Small intestine (tissue), 7 donors: ENCODE results near the gene LRP8. TPM values are rescaled to one million over a fixed set of nuclear protein-coding genes. Genes with fewer than 3 reads are reported as not detected.

Experiments used
- DNase-seq, 2 donors: peaks; one replicate each; pipeline versions ENCODE4 v3.0.0 to v3.0.0-alpha.2; 2013
- FAIRE-seq: peaks from 2 replicates; lab custom pipeline; 2012; peaks lifted over from hg19 to GRCh38; lab: Jason Lieb, UNC
- H3K27ac ChIP-seq, 3 donors: one replicate each; pipeline ENCODE4 v1.5.1; 2013; ENCODE audit warnings: low read length in 2 of 3, mild to moderate bottlenecking in 2 of 3, control low read depth in 1 of 3, inconsistent platforms in 1 of 3, low read depth in 1 of 3, moderate library complexity in 1 of 3
- H3K27me3 ChIP-seq, 3 donors: one replicate each; pipeline ENCODE4 v1.6.1; 2013; ENCODE audit warnings: low read length in 3 of 3, inconsistent platforms in 1 of 3; ENCODE audit not compliant: control insufficient read depth in 3 of 3, insufficient read depth in 3 of 3
- H3K36me3 ChIP-seq, 3 donors: one replicate each; pipeline ENCODE4 v1.6.1; 2013; ENCODE audit warnings: low read length in 3 of 3, inconsistent platforms in 1 of 3, low read depth in 1 of 3, mild to moderate bottlenecking in 1 of 3, moderate library complexity in 1 of 3; ENCODE audit not compliant: control insufficient read depth in 3 of 3, insufficient read depth in 2 of 3
- H3K4me1 ChIP-seq, 3 donors: one replicate each; pipeline ENCODE4 v1.6.1; 2013; ENCODE audit warnings: low read length in 2 of 3, inconsistent platforms in 1 of 3, low read depth in 1 of 3, mild to moderate bottlenecking in 1 of 3, moderate library complexity in 1 of 3; ENCODE audit not compliant: control insufficient read depth in 3 of 3, insufficient read depth in 2 of 3
- H3K4me3 ChIP-seq, 3 donors: one replicate each; pipeline ENCODE4 v1.5.1; 2013; ENCODE audit warnings: low read length in 3 of 3, control low read depth in 1 of 3, inconsistent platforms in 1 of 3, low read depth in 1 of 3, mild to moderate bottlenecking in 1 of 3, moderate library complexity in 1 of 3
- H3K9me3 ChIP-seq, 2 donors: one replicate each; pipeline ENCODE4 v1.6.1; 2013; ENCODE audit warnings: low read depth in 1 of 2, low read length in 1 of 2; ENCODE audit not compliant: control insufficient read depth in 2 of 2, insufficient read depth in 1 of 2
- WGBS, 3 donors: extraction: QIAGEN DNeasy Blood & Tissue Kit; methylation state at CpG; one replicate each; pipeline ENCODE4 v1.1.7; 2013; 5-methylcytosine and 5-hydroxymethylcytosine counted together
- polyA plus RNA-seq, 4 donors: library from polyadenylated mRNA; stranded (reverse) in 3 of 4; unstranded in 1 of 4; fragments of 200-250 nt in 3 of 4; fragments of 120-200 nt in 1 of 4; gene quantifications; one replicate each; pipeline versions ENCODE4 v1.2.1 to v1.2.3, GENCODE V29; 2013
- donor health status: healthy with polysubstance abuse.
- donor health status: control.
- donor health status: control.
- donor health status: Bipolar disorder and iron deficiency.
- donor health status: healthy.

The LRP8 gene
- polyA plus RNA-seq, 4 donors: 0.27 to 4.5 (median 2.1) TPM; not detected in 1

- H3K4me3 ChIP-seq: peak within 1 kb of the TSS; percentile 70 to 98 (median 94)
- WGBS, 3 donors: 4 to 6% (median 6%) methylated on average over 64 of the region's 64 CpGs
- peak within 1 kb of the TSS; percentile 71 to 78 (median 73) for H3K27ac ChIP-seq
- H3K9me3 ChIP-seq: no peaks in the 10 kb centered on the region
- no peak for FAIRE-seq
- peak; percentile 97 to 99 for DNase-seq
- peaks cover 6 to 12% (median 11%) of the 10 kb centered on the region in 3 donors for H3K36me3 ChIP-seq
- H3K4me1 ChIP-seq: peaks cover 3 to 19% (median 9%) of the 10 kb centered on the region in 3 donors
- no peaks in the 10 kb centered on the region for H3K27me3 ChIP-seq
Observed at GRCh38 chr1:53238197-53239155, 89.4 kb downstream of the LRP8 start, which contains the start of gene MAGOH. MAGOH (minus strand) TSS chr1:53238518; CDS start chr1:53238448, 70 bp downstream.

- H3K27ac ChIP-seq: peak overlapping the region in 2 of 3 donors; percentile 73 to 78
- no peak for FAIRE-seq
- H3K27me3 ChIP-seq: no peaks in the 10 kb centered on the region
- H3K4me3 ChIP-seq: peak overlapping the region; percentile 70 to 98 (median 94)
- H3K9me3 ChIP-seq: no peaks in the 10 kb centered on the region
- no peak for DNase-seq
- peaks cover 3 to 15% (median 9%) of the 10 kb centered on the region in 3 donors for H3K4me1 ChIP-seq
- H3K36me3 ChIP-seq: peaks cover 8 to 17% (median 14%) of the 10 kb centered on the region in 3 donors
- WGBS, 3 donors: 20 to 25% (median 24%) methylated on average over 8 of the region's 8 CpGs
Observed at GRCh38 chr1:53237638-53238037, 90.2 kb downstream of the LRP8 start.

DNA sequence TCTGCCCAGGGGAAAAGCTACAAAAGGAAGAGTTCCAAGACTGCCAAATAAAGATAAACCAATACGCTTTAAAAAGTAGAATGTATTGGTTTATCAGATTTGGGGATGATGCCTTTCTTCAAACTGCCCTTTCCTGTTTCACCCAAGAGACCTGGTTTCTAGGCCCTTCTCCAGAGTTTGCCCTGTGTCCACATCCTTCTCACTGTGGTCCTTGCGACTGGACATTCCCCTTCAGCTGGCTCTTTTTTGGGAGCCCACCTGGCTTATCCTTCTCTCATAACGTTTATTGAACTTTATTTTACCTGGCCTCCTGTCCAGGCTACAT lies 106.9 kb downstream of the LRP8 start:
- no peaks in the 10 kb centered on the region for H3K9me3 ChIP-seq
- peak overlapping the region; percentile 97 to 100 (median 99) for H3K27ac ChIP-seq
- H3K4me3 ChIP-seq: peak overlapping the region; percentile 30 to 94 (median 94)
- H3K27me3 ChIP-seq: no peaks in the 10 kb centered on the region
- FAIRE-seq: no peak
- H3K4me1 ChIP-seq: peaks cover 0 to 9% (median 4%) of the 10 kb centered on the region in 3 donors
- peaks cover 2 to 15% (median 2%) of the 10 kb centered on the region in 3 donors for H3K36me3 ChIP-seq
- DNase-seq: no peak
- 31 to 42% (median 35%) methylated on average over 3 of the region's 3 CpGs for WGBS, 3 donors

DNA sequence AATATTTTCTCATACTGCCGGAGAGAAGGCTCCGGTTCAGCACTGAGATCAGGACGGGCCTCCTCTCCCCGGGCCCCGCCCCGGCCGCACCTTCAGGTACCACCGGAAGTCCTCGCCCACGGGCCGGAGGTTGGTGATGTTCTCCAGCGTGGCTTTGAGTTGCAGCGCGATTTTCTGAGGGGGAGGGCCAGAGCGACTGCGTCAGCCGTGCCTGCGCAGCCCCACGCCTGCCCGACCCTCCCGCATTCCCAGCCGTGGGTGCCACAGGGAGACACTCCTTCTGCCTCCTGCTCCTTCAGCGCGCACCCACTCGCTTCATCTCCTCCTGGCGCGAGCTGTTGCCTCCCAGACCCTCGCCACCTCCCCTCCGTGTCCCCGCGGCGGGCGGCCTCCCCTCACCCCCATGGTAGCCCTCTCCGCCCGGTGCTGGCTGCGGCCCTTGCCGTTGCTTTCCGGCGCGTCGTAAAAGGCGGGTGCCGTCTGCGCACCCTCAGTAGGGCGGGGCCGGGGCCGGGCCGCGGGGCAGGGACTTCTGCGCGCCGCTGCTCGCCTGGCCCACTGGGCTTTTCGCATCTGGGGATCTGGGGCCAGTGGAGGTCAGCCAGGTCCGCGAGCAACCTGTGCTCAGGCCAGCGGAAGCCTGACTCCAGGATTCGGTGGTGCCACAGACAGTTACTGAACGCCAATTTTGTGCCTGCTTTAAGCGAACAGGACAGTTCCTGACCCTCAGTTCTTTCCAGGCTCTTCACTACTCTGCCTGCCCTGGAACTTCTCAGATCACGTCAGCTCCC lies 107.5 kb downstream of the LRP8 start, which contains the start of gene CZIB:
CZIB (minus strand) TSS at position 464 of the 791 bp plus-strand sequence; CDS start at position 405, 59 bp downstream.
- peak; percentile 97 to 99 for DNase-seq

DNA sequence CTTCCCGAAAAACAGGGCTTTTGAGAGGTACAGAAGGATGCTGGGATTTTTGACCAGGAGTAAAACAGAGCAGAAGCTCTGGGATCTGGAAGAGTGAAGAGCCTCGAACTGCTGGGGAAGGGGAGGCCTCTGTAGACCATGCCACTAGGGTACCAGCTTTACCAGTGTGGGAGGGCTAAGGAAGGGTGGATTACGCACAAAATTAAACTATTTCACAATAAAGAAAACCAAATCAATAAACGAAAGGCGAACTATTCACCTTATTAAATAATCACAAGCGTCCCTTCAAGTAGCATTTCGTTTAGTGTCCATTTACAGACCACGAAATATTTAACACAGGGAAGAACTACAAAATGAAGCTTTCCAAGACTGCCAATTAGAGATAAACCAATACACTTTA lies 108.2 kb downstream of the LRP8 start:
- H3K4me3 ChIP-seq: peak overlapping the region in 2 of 3 donors; percentile 94
- H3K27ac ChIP-seq: peak overlapping the region; percentile 97 to 100 (median 99)
- WGBS, 3 donors: 15 to 22% (median 19%) methylated on average over 8 of the region's 8 CpGs
- H3K27me3 ChIP-seq: no peaks in the 10 kb centered on the region
- no peak for FAIRE-seq
- H3K9me3 ChIP-seq: no peaks in the 10 kb centered on the region
- peaks cover 0 to 12% (median 4%) of the 10 kb centered on the region in 3 donors for H3K4me1 ChIP-seq
- DNase-seq: no peak
- peaks cover 2 to 21% (median 5%) of the 10 kb centered on the region in 3 donors for H3K36me3 ChIP-seq

More for the DNA sequence above, 107.5 kb downstream of the LRP8 start, which contains the start of gene CZIB:
- H3K9me3 ChIP-seq: no peaks in the 10 kb centered on the region
- peaks cover 2 to 17% (median 5%) of the 10 kb centered on the region in 3 donors for H3K36me3 ChIP-seq
- no peak for FAIRE-seq
- H3K27me3 ChIP-seq: no peaks in the 10 kb centered on the region
- H3K4me3 ChIP-seq: peak within 1 kb of the TSS; percentile 66 to 94 (median 94)
- peak within 1 kb of the TSS; percentile 97 to 100 (median 99) for H3K27ac ChIP-seq
- H3K4me1 ChIP-seq: peaks cover 0 to 9% (median 4%) of the 10 kb centered on the region in 3 donors
- WGBS, 3 donors: 1% methylated on average over 60 to 61 of the region's 61 CpGs

GRCh38 chr1:53218201-53218600 lies 109.7 kb downstream of the LRP8 start:
- peaks cover 0 to 19% (median 4%) of the 10 kb centered on the region in 3 donors for H3K4me1 ChIP-seq
- peaks cover 7 to 34% (median 11%) of the 10 kb centered on the region in 3 donors for H3K36me3 ChIP-seq
- no peaks in the 10 kb centered on the region for H3K27me3 ChIP-seq
- no peak for FAIRE-seq
- no peaks in the 10 kb centered on the region for H3K9me3 ChIP-seq
- WGBS, 3 donors: 88 to 95% (median 94%) methylated on average over 7 of the region's 7 CpGs
- H3K4me3 ChIP-seq: no peak overlapping the region
- DNase-seq: no peak
- H3K27ac ChIP-seq: no peak overlapping the region

DNA sequence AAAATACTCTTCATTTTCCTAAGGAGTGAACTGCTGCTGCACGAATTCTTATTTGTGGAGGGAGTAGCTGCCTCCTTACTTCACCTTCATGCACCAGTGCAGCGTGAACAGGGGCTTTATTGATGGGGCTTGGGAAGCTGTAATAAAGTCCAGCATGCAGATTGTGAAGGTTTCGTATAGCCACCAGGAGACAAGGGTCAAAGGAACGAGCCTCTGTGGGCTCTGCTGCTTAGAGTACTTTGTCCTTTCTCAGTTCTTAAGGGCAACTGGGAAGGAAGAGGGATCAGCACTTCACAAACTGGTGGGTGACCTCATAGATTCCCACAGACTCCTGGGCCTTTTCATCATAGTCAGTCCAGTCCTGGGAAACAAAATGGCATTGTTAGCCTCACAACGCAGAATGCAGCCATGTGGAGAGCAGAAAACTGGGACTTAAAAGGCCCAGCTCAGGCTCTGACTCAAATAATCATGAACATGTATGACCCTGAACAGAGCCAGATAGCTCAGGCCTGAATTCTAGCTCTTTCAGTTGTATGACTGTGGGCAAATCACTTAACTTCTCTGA lies 113.4 kb downstream of the LRP8 start:
- no peak for FAIRE-seq
- Histone ChIP-seq H3K27ac (peak overlapping the region in 1 of 3 donors; percentile 91), H3K4me1 (peaks cover 0 to 14% (median 1%) of the 10 kb centered on the region in 3 donors), H3K27me3 (no peaks in the 10 kb centered on the region), H3K36me3 (peaks cover 13 to 61% (median 27%) of the 10 kb centered on the region in 3 donors), H3K4me3 (no peak overlapping the region), H3K9me3 (no peaks in the 10 kb centered on the region)
- WGBS, 3 donors: 71 to 87% (median 78%) methylated on average over 5 of the region's 5 CpGs
- DNase-seq: peak in 1 of 2 donors; percentile 76
